ENCODE measurements around the gene MEF2D. TPM values are rescaled to one million over a fixed set of nuclear protein-coding genes. Genes with fewer than 3 reads are reported as not detected.

The MEF2D gene
- total RNA-seq, 1 donor from 2014 or later, result 51.0 TPM

DNA sequence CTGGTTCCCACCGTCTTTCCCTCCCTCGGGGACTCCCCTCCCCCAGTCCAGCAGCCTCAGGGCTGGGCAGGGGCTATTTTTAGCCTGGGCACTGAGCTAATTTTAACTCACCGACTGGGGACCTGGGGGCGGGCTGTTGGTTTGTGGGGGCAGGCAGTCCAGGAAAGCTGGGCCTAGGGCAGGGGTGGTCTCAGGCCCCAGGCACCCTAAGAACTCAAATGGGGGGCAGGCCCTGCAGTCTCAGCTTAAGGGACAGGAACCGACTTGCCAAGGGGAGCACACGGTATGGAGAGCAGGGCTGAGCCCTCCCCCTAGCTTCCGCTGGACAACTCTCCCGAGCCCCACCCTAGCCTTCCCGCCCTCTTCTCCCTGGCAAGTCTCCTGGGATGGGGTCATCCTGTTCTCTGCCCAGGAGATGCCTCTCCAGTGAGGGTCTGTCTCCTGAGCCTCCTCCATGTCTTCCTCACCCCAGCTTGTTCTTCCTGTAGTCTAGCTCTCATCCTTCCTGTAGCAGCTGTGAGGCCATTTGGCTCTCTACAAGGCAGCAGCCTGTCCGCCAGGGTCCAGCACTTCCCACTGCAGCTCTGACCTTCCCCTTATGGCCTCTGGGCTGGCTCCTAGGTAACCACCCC, 10.1 kb downstream of the MEF2D start:
- Histone ChIP-seq H3K27ac (peak overlapping the region; percentile 61), H3K4me1 (peaks cover 87% of the 10 kb centered on the region), H3K27me3 (ENCODE audit: low read depth) (no peaks in the 10 kb centered on the region), H3K36me3 (peaks cover 22% of the 10 kb centered on the region), H3K4me3 (peak overlapping the region; percentile 22), H3K9me3 (no peaks in the 10 kb centered on the region)
- DNase-seq (no peak), ATAC-seq (peak; percentile 23 to 51)
- TF ChIP-seq, protein P1, sequence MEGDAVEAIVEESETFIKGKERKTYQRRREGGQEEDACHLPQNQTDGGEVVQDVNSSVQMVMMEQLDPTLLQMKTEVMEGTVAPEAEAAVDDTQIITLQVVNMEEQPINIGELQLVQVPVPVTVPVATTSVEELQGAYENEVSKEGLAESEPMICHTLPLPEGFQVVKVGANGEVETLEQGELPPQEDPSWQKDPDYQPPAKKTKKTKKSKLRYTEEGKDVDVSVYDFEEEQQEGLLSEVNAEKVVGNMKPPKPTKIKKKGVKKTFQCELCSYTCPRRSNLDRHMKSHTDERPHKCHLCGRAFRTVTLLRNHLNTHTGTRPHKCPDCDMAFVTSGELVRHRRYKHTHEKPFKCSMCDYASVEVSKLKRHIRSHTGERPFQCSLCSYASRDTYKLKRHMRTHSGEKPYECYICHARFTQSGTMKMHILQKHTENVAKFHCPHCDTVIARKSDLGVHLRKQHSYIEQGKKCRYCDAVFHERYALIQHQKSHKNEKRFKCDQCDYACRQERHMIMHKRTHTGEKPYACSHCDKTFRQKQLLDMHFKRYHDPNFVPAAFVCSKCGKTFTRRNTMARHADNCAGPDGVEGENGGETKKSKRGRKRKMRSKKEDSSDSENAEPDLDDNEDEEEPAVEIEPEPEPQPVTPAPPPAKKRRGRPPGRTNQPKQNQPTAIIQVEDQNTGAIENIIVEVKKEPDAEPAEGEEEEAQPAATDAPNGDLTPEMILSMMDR (IDR thresholded peaks at IDR 0.05), result no peak
- intact Hi-C loops (cut with DNase I), result no loop called here

DNA sequence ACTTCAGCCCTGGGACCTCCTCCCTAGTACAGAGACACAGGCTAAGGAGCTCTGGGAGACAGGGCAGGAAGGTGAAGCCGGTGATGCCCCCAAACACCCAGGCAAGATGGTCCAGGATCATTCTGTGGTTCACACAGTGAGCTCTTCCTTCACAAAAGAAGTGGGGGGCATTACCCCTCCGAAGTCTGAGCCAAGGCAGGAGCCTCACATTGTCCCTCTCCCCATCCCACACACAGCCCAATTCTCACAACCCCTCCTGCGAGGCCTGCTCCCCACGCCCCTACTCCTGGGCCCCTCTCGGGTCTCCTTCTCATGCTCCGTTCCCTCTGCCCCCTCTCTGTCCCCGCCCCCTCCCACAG, 10.7 kb downstream of the MEF2D start:
- ATAC-seq, result no peak
- DNase-seq, result no peak
- Histone ChIP-seq H3K27ac (peak overlapping the region; percentile 61), H3K36me3 (peaks cover 20% of the 10 kb centered on the region), H3K27me3 (ENCODE audit: low read depth) (no peaks in the 10 kb centered on the region), H3K9me3 (no peaks in the 10 kb centered on the region), H3K4me1 (peaks cover 86% of the 10 kb centered on the region), H3K4me3 (peak overlapping the region; percentile 22)
- intact Hi-C loops (cut with DNase I), result no loop called here
- TF ChIP-seq, protein P1 (IDR thresholded peaks at IDR 0.05), result no peak

DNA sequence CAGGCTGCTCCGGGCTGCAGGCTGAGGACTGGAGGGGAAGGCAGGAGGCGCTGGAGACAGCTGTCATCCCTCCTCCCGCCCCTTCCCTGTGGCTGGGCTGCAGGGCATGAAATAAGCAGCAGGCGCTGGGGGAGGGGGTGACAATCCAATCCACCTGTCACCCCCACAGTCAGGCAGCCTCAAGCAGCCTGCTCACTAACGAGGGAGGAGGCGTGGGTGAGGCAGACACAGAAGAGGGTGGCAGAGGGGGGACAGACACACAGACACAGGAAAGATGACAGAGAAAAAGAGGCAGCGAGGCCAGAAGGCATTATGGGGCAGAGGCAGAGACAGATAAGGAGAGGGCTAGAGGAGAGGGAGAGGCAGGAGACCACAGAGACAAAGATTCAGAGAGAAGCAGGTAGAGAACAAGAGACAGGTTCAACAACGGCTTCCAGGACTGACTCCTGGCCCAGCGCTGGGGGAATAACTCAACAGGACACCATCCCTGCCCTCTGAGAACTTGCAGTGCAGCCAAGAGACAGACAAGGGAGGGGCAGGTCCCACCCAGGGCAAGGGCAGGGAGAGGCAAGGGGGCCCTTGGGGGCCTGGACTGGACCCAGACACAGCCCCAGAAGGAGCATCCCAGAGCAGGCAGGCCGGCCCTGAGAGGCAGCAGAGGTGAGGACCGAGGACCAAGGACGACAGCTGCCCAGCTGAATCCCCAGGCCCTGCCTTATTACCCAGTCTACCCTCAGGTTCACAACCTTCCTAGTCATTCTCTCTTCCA, 11.2 kb downstream of the MEF2D start:
- TF ChIP-seq, protein P1 (IDR thresholded peaks at IDR 0.05), result no peak
- Histone ChIP-seq H3K9me3 (no peaks in the 10 kb centered on the region), H3K27ac (peak overlapping the region; percentile 61), H3K4me1 (peaks cover 86% of the 10 kb centered on the region), H3K4me3 (peak overlapping the region; percentile 22), H3K36me3 (peaks cover 14% of the 10 kb centered on the region), H3K27me3 (ENCODE audit: low read depth) (no peaks in the 10 kb centered on the region)
- intact Hi-C loops (cut with DNase I), result no loop called here
- ATAC-seq, result peak; percentile 6 to 13
- DNase-seq, result no peak

DNA sequence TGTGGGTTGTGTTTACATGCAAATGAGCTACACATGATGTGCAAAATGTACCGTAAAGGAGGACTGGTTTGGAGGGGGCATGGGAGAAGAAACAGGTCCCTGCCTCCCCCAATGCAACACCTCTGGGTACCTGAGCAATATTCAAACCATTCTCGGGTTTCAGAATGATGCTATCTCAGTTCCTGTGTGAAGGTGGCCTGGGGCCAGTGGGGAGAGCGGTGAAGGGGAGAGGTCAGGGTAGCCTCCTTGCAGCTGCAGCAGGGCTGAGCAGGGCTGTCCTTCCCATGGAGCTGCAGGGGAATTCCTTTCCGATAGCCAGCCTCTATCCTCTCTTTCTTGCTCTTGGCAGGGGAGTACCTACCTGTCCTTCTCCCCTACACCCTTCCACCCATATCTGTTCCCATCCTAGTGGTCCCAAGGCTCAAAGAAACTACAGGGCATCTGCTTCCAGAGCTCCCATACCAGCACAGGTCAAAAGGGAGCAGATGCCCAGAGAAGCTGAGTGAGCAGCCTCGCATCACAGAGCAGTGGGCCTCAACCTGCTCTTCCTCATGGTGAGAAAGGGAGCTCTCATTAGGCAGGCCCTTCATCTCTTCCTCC, 11.9 kb downstream of the MEF2D start:
- intact Hi-C loops (cut with DNase I), result no loop called here
- no peaks in the 10 kb centered on the region for H3K9me3 ChIP-seq
- DNase-seq (no peak), ATAC-seq (no peak)
- H3K27me3 ChIP-seq (ENCODE audit: low read depth), result no peaks in the 10 kb centered on the region
- TF ChIP-seq, protein P1 (IDR thresholded peaks at IDR 0.05), result no peak
- H3K27ac ChIP-seq, result peak overlapping the region; percentile 18
- peak overlapping the region; percentile 22 for H3K4me3 ChIP-seq
- H3K4me1 ChIP-seq, result peaks cover 86% of the 10 kb centered on the region
- peaks cover 13% of the 10 kb centered on the region for H3K36me3 ChIP-seq

DNA sequence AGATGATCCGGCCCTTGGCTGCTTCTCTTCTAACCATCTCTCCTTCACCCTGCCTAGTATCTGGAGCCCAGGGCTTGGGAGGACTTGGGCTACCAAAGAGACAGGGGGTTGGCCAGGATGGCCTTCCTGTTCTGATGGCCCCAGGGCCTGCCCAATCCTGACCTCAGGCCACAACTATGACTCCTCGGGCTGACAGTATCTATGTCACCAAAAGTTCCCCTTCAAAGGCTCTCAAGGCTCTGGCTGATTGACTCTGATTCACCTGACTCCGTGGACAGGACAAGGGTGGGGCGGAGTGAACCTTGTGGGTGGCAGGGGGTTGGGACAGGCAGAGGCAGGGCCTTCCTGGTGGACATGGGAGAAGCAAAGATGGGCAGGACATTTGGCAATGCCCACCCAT, 12.7 kb downstream of the MEF2D start:
- ATAC-seq (peak in 1 of 2 donors; percentile 7), DNase-seq (no peak)
- TF ChIP-seq, protein P1 (IDR thresholded peaks at IDR 0.05), result no peak
- Histone ChIP-seq H3K36me3 (peaks cover 19% of the 10 kb centered on the region), H3K9me3 (no peaks in the 10 kb centered on the region), H3K27ac (peak overlapping the region; percentile 18), H3K4me1 (peaks cover 86% of the 10 kb centered on the region), H3K27me3 (ENCODE audit: low read depth) (no peaks in the 10 kb centered on the region), H3K4me3 (no peak overlapping the region)
- intact Hi-C loops (cut with DNase I), result no loop called here
